Mucosa of rectum (tissue), 2 donors: ENCODE results near the gene GFPT2.

Source experiments
- H3K27ac ChIP-seq, 2 donors: one replicate each; pipeline ENCODE4 v1.7.0; 2013; ENCODE audit warnings: inconsistent platforms in 2 of 2, low read depth in 2 of 2, low read length in 2 of 2
- H3K27me3 ChIP-seq, 2 donors: one replicate each; pipeline ENCODE4 v1.7.0; 2013; ENCODE audit warnings: low read length in 2 of 2; ENCODE audit not compliant: control insufficient read depth in 2 of 2, insufficient read depth in 2 of 2
- H3K36me3 ChIP-seq, 2 donors: one replicate each; pipeline ENCODE4 v1.7.0; 2013; ENCODE audit warnings: low read length in 2 of 2; ENCODE audit not compliant: control insufficient read depth in 2 of 2, insufficient read depth in 2 of 2
- H3K4me1 ChIP-seq, 2 donors: one replicate each; pipeline ENCODE4 v1.7.0; 2013; ENCODE audit warnings: low read length in 2 of 2, mild to moderate bottlenecking in 1 of 2; ENCODE audit not compliant: control insufficient read depth in 2 of 2, insufficient read depth in 2 of 2
- H3K4me3 ChIP-seq, 2 donors: one replicate each; pipeline ENCODE4 v1.7.0; 2013; ENCODE audit warnings: low read length in 2 of 2
- H3K9ac ChIP-seq, 2 donors: one replicate each; pipeline ENCODE4 v1.7.0; 2013; ENCODE audit warnings: low read length in 2 of 2, low read depth in 1 of 2, mild to moderate bottlenecking in 1 of 2
- H3K9me3 ChIP-seq, 2 donors: one replicate each; pipeline ENCODE4 v1.7.0; 2013; ENCODE audit warnings: low read length in 2 of 2; ENCODE audit not compliant: control insufficient read depth in 2 of 2
- donor health status: healthy.
- donor health status: Normal muscosa, but diverticular disease.

Gene GFPT2

GRCh38 chr5:180343831-180344695 lies 9.1 kb downstream of the GFPT2 start:
- no peak overlapping the region for H3K4me3 ChIP-seq
- H3K27me3 ChIP-seq: no peaks in the 10 kb centered on the region
- no peaks in the 10 kb centered on the region for H3K4me1 ChIP-seq
- H3K9me3 ChIP-seq: no peaks in the 10 kb centered on the region
- no peaks in the 10 kb centered on the region for H3K36me3 ChIP-seq
- no peak overlapping the region for H3K27ac ChIP-seq
- no peak overlapping the region for H3K9ac ChIP-seq

GRCh38 chr5:180343110-180343830 lies 9.9 kb downstream of the GFPT2 start:
- no peaks in the 10 kb centered on the region for H3K36me3 ChIP-seq
- no peaks in the 10 kb centered on the region for H3K9me3 ChIP-seq
- no peak overlapping the region for H3K27ac ChIP-seq
- no peaks in the 10 kb centered on the region for H3K27me3 ChIP-seq
- no peaks in the 10 kb centered on the region for H3K4me1 ChIP-seq
- H3K9ac ChIP-seq: no peak overlapping the region
- H3K4me3 ChIP-seq: no peak overlapping the region

GRCh38 chr5:180341595-180341994 lies 11.5 kb downstream of the GFPT2 start:
- H3K4me3 ChIP-seq: no peak overlapping the region
- H3K36me3 ChIP-seq: no peaks in the 10 kb centered on the region
- H3K9ac ChIP-seq: no peak overlapping the region
- H3K27ac ChIP-seq: no peak overlapping the region
- H3K9me3 ChIP-seq: no peaks in the 10 kb centered on the region
- no peaks in the 10 kb centered on the region for H3K27me3 ChIP-seq
- no peaks in the 10 kb centered on the region for H3K4me1 ChIP-seq

- Histone ChIP-seq H3K4me3 (no peak overlapping the region), H3K9ac (no peak overlapping the region), H3K9me3 (no peaks in the 10 kb centered on the region), H3K4me1 (no peaks in the 10 kb centered on the region), H3K27ac (no peak overlapping the region), H3K27me3 (no peaks in the 10 kb centered on the region), H3K36me3 (no peaks in the 10 kb centered on the region)
These were observed 12.3 kb downstream of the GFPT2 start for GRCh38 chr5:180340856-180341255.

GRCh38 chr5:180339583-180340183 lies 13.5 kb downstream of the GFPT2 start:
- H3K36me3 ChIP-seq: no peaks in the 10 kb centered on the region
- no peak overlapping the region for H3K4me3 ChIP-seq
- no peaks in the 10 kb centered on the region for H3K27me3 ChIP-seq
- H3K9ac ChIP-seq: no peak overlapping the region
- H3K27ac ChIP-seq: no peak overlapping the region
- H3K4me1 ChIP-seq: no peaks in the 10 kb centered on the region
- no peaks in the 10 kb centered on the region for H3K9me3 ChIP-seq

- Histone ChIP-seq H3K4me1 (no peaks in the 10 kb centered on the region), H3K27ac (no peak overlapping the region), H3K4me3 (no peak overlapping the region), H3K27me3 (no peaks in the 10 kb centered on the region), H3K9ac (no peak overlapping the region), H3K36me3 (no peaks in the 10 kb centered on the region), H3K9me3 (no peaks in the 10 kb centered on the region)
These were observed 15.0 kb downstream of the GFPT2 start for GRCh38 chr5:180338001-180338707.

GRCh38 chr5:180336234-180337020 lies 16.7 kb downstream of the GFPT2 start:
- Histone ChIP-seq H3K9ac (no peak overlapping the region), H3K4me3 (no peak overlapping the region), H3K27me3 (peaks cover 0 to 4% of the 10 kb centered on the region in 2 donors), H3K27ac (no peak overlapping the region), H3K9me3 (no peaks in the 10 kb centered on the region), H3K4me1 (no peaks in the 10 kb centered on the region), H3K36me3 (no peaks in the 10 kb centered on the region)

GRCh38 chr5:180335614-180336233 lies 17.4 kb downstream of the GFPT2 start:
- H3K4me3 ChIP-seq: no peak overlapping the region
- no peak overlapping the region for H3K27ac ChIP-seq
- no peaks in the 10 kb centered on the region for H3K4me1 ChIP-seq
- H3K27me3 ChIP-seq: peaks cover 0 to 4% of the 10 kb centered on the region in 2 donors
- H3K36me3 ChIP-seq: no peaks in the 10 kb centered on the region
- no peak overlapping the region for H3K9ac ChIP-seq
- H3K9me3 ChIP-seq: no peaks in the 10 kb centered on the region
